T-cell (primary cell): Measurements from ENCODE around the gene MED14. TPM values are rescaled to one million over a fixed set of nuclear protein-coding genes. Genes with fewer than 3 reads are reported as not detected.

Source experiments
- ATAC-seq, 4 experiments: fragments of 200-7000 bp in 3 of 4; fragments of 150-1000 bp in 1 of 4; cut with Tn5 transposase; replicated peaks in 1 of 4; 1 replicate in 3 of 4; 2 replicates in 1 of 4; pipeline ENCODE4 v1.10.0; 2021; ENCODE audit warnings: moderate library complexity in 3 of 4, mild to moderate bottlenecking in 2 of 4, moderate number of reproducible peaks in 1 of 4
- CTCF ChIA-PET, 2 donors: fragments of 300-600 bp; sonication (Branson Sonifier 250); formaldehyde crosslinking; loops; one replicate each; lab custom pipeline; 2022; ENCODE audit warnings: antibody characterized with exemption in 2 of 2; lab: Charles Lee
- POLR2A ChIA-PET, 2 donors: fragments of 300-600 bp; sonication (Branson Sonifier 250); formaldehyde crosslinking; loops; one replicate each; lab custom pipeline; 2022; ENCODE audit warnings: antibody characterized with exemption in 2 of 2; lab: Charles Lee
- DNase-seq, 35 experiments: peaks; one replicate each; pipeline versions ENCODE4 v3.0.0 to v3.0.0-alpha.2; 2013 to 2023
- H3K27ac ChIP-seq: one replicate; pipeline ENCODE4 v1.5.1; 2013; ENCODE audit warnings: low read length
- H3K27me3 ChIP-seq, 2 experiments: replicated peaks in 1 of 2; 1 replicate in 1 of 2; 2 replicates in 1 of 2; pipeline versions ENCODE4 v1.6.1 to v1.7.0; 2013; ENCODE audit warnings: low read length in 1 of 2, mixed read lengths in 1 of 2; ENCODE audit not compliant: control insufficient read depth in 2 of 2, insufficient read depth in 2 of 2; ENCODE audit errors: extremely low read depth in 1 of 2
- H3K36me3 ChIP-seq, 2 donors: 1 replicate in 1 of 2; 2 replicates in 1 of 2; pipeline versions ENCODE4 v1.6.1 to v1.7.0; 2013; ENCODE audit warnings: low read length in 1 of 2; ENCODE audit not compliant: control insufficient read depth in 2 of 2, insufficient read depth in 1 of 2; ENCODE audit errors: extremely low read depth in 1 of 2
- H3K4me1 ChIP-seq, 2 experiments: 1 replicate in 1 of 2; 2 replicates in 1 of 2; pipeline versions ENCODE4 v1.6.1 to v1.7.0; 2013; ENCODE audit warnings: low read length in 2 of 2, mixed read lengths in 1 of 2; ENCODE audit not compliant: insufficient read depth in 2 of 2, control insufficient read depth in 1 of 2; ENCODE audit errors: extremely low read depth in 1 of 2
- H3K4me3 ChIP-seq, 2 donors: 1 replicate in 1 of 2; 2 replicates in 1 of 2; pipeline versions ENCODE4 v1.5.1 to v1.7.0; 2013; ENCODE audit warnings: mild to moderate bottlenecking in 2 of 2, low read length in 1 of 2, moderate library complexity in 1 of 2; ENCODE audit not compliant: control insufficient read depth in 1 of 2; ENCODE audit errors: extremely low read depth in 1 of 2
- H3K9me3 ChIP-seq: 2 replicates; pipeline ENCODE4 v1.7.0; 2013
- H3K27ac Mint-ChIP-seq, 2 donors: one replicate each; pipeline ENCODE4 v1.8.0; 2020 to 2021; ENCODE audit warnings: mild to moderate bottlenecking in 2 of 2, mixed read lengths in 2 of 2
- H3K27me3 Mint-ChIP-seq, 2 donors: one replicate each; pipeline ENCODE4 v1.8.0; 2021 to 2022; ENCODE audit warnings: mixed read lengths in 2 of 2
- H3K36me3 Mint-ChIP-seq: one replicate; pipeline ENCODE4 v1.8.0; 2021; ENCODE audit warnings: mixed read lengths
- H3K4me1 Mint-ChIP-seq, 3 donors: one replicate each; pipeline ENCODE4 v1.8.0; 2020 to 2022; ENCODE audit warnings: mixed read lengths in 3 of 3, mild to moderate bottlenecking in 1 of 3
- H3K4me3 Mint-ChIP-seq, 3 donors: one replicate each; pipeline ENCODE4 v1.8.0; 2020 to 2022; ENCODE audit warnings: mild to moderate bottlenecking in 3 of 3, mixed read lengths in 3 of 3, moderate library complexity in 3 of 3
- H3K9me3 Mint-ChIP-seq, 3 donors: one replicate each; pipeline ENCODE4 v1.8.0; 2020 to 2022; ENCODE audit warnings: mixed read lengths in 3 of 3
- WGBS: methylation state at CpG from one replicate; pipeline ENCODE4 v1.1.5; 2013; ENCODE audit warnings: missing lambda C conversion rate; ENCODE audit not compliant: insufficient coverage; 5-methylcytosine and 5-hydroxymethylcytosine counted together
- total RNA-seq, 35 experiments: library from RNA in 6 of 35; stranded (reverse) in 6 of 35; fragments of 120-200 nt in 1 of 35; gene quantifications; one replicate each; pipeline versions ENCODE4 v1.2.1 to v1.2.4 and lab custom pipeline; 2013 to 2026

Gene MED14
- total RNA-seq, 5 donors from 2014 or later (not counting 1 experiment from before 2014, with no cell fraction given), result 30.7 to 56.0 (median 43.2) TPM

- ATAC-seq, result no peak
- WGBS, result no CpG with 5 or more reads among the region's 3 CpGs
- ChIA-PET POLR2A (interaction anchor here (0.6 kb wide), 3 partner anchors 9 to 484 kb away, joined by 3 to 5 read pairs (median 3); no protein-coding TSS in a partner anchor), CTCF (no interaction called here)
- H3K4me1 ChIP-seq, result no peaks in the 10 kb centered on the region
- no peaks in the 10 kb centered on the region for H3K27me3 Mint-ChIP-seq
- H3K36me3 ChIP-seq, result peaks cover 3 to 29% of the 10 kb centered on the region in 2 donors
- no peak overlapping the region for H3K27ac ChIP-seq
- H3K4me3 ChIP-seq, result no peak overlapping the region
- H3K4me3 Mint-ChIP-seq, result no peak overlapping the region
- no peak for DNase-seq
- H3K9me3 Mint-ChIP-seq, result no peaks in the 10 kb centered on the region
- H3K36me3 Mint-ChIP-seq, result peaks cover 27% of the 10 kb centered on the region
- H3K27me3 ChIP-seq, result no peaks in the 10 kb centered on the region
- H3K27ac Mint-ChIP-seq, result peak overlapping the region in 1 of 2 donors; percentile 55
- peaks cover 12 to 24% (median 23%) of the 10 kb centered on the region in 3 donors for H3K4me1 Mint-ChIP-seq
- H3K9me3 ChIP-seq, result no peaks in the 10 kb centered on the region
Observed at GRCh38 chrX:40687169-40687568, 48.2 kb downstream of the MED14 start.

- WGBS, result no CpG with 5 or more reads among the region's 4 CpGs
- H3K27me3 ChIP-seq, result no peaks in the 10 kb centered on the region
- H3K9me3 ChIP-seq, result no peaks in the 10 kb centered on the region
- no peak overlapping the region for H3K4me3 ChIP-seq
- no peak for ATAC-seq
- peak in 1 of 35 experiments; percentile 2 for DNase-seq
- peaks cover 3 to 23% of the 10 kb centered on the region in 2 donors for H3K36me3 ChIP-seq
- H3K27ac ChIP-seq, result no peak overlapping the region
- Mint-ChIP-seq H3K4me3 (no peak overlapping the region), H3K36me3 (peaks cover 17% of the 10 kb centered on the region), H3K9me3 (no peaks in the 10 kb centered on the region), H3K27ac (peak overlapping the region in 1 of 2 donors; percentile 1), H3K27me3 (no peaks in the 10 kb centered on the region), H3K4me1 (peaks cover 12 to 24% (median 23%) of the 10 kb centered on the region in 3 donors)
- H3K4me1 ChIP-seq, result no peaks in the 10 kb centered on the region
- ChIA-PET POLR2A (no interaction called here), CTCF (interaction anchor here (0.5 kb wide), 2 partner anchors 27 to 454 kb away, joined by 3 to 4 read pairs; no protein-coding TSS in a partner anchor)
Observed at GRCh38 chrX:40685362-40685918, 49.9 kb downstream of the MED14 start.

DNA sequence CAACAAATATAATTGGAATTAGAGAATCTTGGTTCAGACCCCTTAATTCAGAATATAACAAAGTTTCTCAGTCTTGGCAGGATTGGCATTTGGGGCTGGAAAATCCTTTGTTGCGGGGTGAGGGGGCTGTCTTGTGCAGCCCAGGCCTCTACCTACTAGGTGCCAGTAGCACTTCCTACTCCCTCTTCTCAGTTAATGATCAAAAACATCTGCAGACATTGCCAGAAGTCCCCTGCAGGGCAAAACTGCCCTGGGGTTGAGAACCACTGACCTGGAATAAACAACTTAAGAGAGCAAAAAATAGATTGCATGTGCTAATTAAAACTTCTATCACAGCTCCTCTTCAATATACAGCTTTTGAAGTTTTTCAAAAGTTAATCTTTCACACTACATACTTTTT is 51.2 kb downstream of the MED14 start:
- H3K9me3 ChIP-seq, result no peaks in the 10 kb centered on the region
- H3K27ac ChIP-seq, result no peak overlapping the region
- ATAC-seq (no peak), DNase-seq (no peak)
- Mint-ChIP-seq H3K9me3 (no peaks in the 10 kb centered on the region), H3K36me3 (peaks cover 23% of the 10 kb centered on the region), H3K4me1 (peaks cover 12 to 24% (median 23%) of the 10 kb centered on the region in 3 donors), H3K4me3 (no peak overlapping the region), H3K27me3 (no peaks in the 10 kb centered on the region), H3K27ac (peak overlapping the region in 1 of 2 donors; percentile 31)
- ChIA-PET POLR2A (interaction anchor here in 1 of 2 donors (0.6 kb wide), 1 partner anchor 145 kb away, joined by 11 read pairs; no protein-coding TSS in a partner anchor), CTCF (interaction anchor here in 1 of 2 donors (1.2 kb wide), 1 partner anchor 110 kb away, joined by 3 read pairs; no protein-coding TSS in a partner anchor)
- no CpG with 5 or more reads among the region's 1 CpG for WGBS
- H3K4me3 ChIP-seq, result no peak overlapping the region
- H3K36me3 ChIP-seq, result peaks cover 3 to 29% of the 10 kb centered on the region in 2 donors
- H3K27me3 ChIP-seq, result no peaks in the 10 kb centered on the region
- H3K4me1 ChIP-seq, result no peaks in the 10 kb centered on the region

- no peaks in the 10 kb centered on the region for H3K27me3 ChIP-seq
- H3K27ac ChIP-seq, result no peak overlapping the region
- H3K4me1 ChIP-seq, result no peaks in the 10 kb centered on the region
- H3K27ac Mint-ChIP-seq, result peak overlapping the region in 1 of 2 donors; percentile 65
- no peaks in the 10 kb centered on the region for H3K9me3 ChIP-seq
- CTCF ChIA-PET, result interaction anchor here in 1 of 2 donors (1.1 to 1.2 kb wide), 2 partner anchors 20 to 111 kb away, joined by 3 read pairs; no protein-coding TSS in a partner anchor
- peaks cover 21% of the 10 kb centered on the region for H3K36me3 Mint-ChIP-seq
- peaks cover 12 to 27% (median 24%) of the 10 kb centered on the region in 3 donors for H3K4me1 Mint-ChIP-seq
- H3K9me3 Mint-ChIP-seq, result no peaks in the 10 kb centered on the region
- POLR2A ChIA-PET, result interaction anchor here in 1 of 2 donors (0.7 kb wide), 1 partner anchor 16 kb away, joined by 3 read pairs; no protein-coding TSS in a partner anchor
- ATAC-seq, result no peak
- H3K4me3 Mint-ChIP-seq, result no peak overlapping the region
- no peak for DNase-seq
- no peaks in the 10 kb centered on the region for H3K27me3 Mint-ChIP-seq
- no CpG with 5 or more reads among the region's 3 CpGs for WGBS
- no peak overlapping the region for H3K4me3 ChIP-seq
- H3K36me3 ChIP-seq, result peaks cover 3 to 29% of the 10 kb centered on the region in 2 donors
Observed at GRCh38 chrX:40683245-40683644, 52.1 kb downstream of the MED14 start.

- no peak overlapping the region for H3K4me3 ChIP-seq
- no peaks in the 10 kb centered on the region for H3K4me1 Mint-ChIP-seq
- CTCF ChIA-PET, result no interaction called here
- peaks cover 10 to 54% of the 10 kb centered on the region in 2 donors for H3K36me3 ChIP-seq
- DNase-seq (no peak), ATAC-seq (no peak)
- POLR2A ChIA-PET, result no interaction called here
- H3K9me3 ChIP-seq, result no peaks in the 10 kb centered on the region
- H3K27ac Mint-ChIP-seq, result no peak overlapping the region
- H3K9me3 Mint-ChIP-seq, result no peaks in the 10 kb centered on the region
- H3K4me3 Mint-ChIP-seq, result no peak overlapping the region
- 75% methylated on average over 4 of the region's 6 CpGs for WGBS
- H3K27ac ChIP-seq, result no peak overlapping the region
- H3K27me3 ChIP-seq, result no peaks in the 10 kb centered on the region
- no peaks in the 10 kb centered on the region for H3K4me1 ChIP-seq
- peaks cover 34% of the 10 kb centered on the region for H3K36me3 Mint-ChIP-seq
- H3K27me3 Mint-ChIP-seq, result no peaks in the 10 kb centered on the region
Observed at GRCh38 chrX:40671126-40671525, 64.2 kb downstream of the MED14 start.

GRCh38 chrX:40663880-40664630 is 71.3 kb downstream of the MED14 start:
- CTCF ChIA-PET, result interaction anchor here (0.6 to 0.7 kb wide), 2 partner anchors 131 to 403 kb away, joined by 3 read pairs; no protein-coding TSS in a partner anchor
- H3K27ac Mint-ChIP-seq, result peak overlapping the region in 1 of 2 donors; percentile 23

More at GRCh38 chrX:40663880-40664630, 71.3 kb downstream of the MED14 start:
- Mint-ChIP-seq H3K27me3 (no peaks in the 10 kb centered on the region), H3K9me3 (no peaks in the 10 kb centered on the region), H3K36me3 (peaks cover 37% of the 10 kb centered on the region), H3K4me3 (no peak overlapping the region), H3K4me1 (peaks cover 0 to 14% (median 0%) of the 10 kb centered on the region in 3 donors)
- Histone ChIP-seq H3K4me3 (no peak overlapping the region), H3K9me3 (no peaks in the 10 kb centered on the region), H3K4me1 (peaks cover 0 to 21% of the 10 kb centered on the region in 2 experiments), H3K27ac (peak overlapping the region; percentile 41), H3K27me3 (no peaks in the 10 kb centered on the region), H3K36me3 (peaks cover 8 to 42% of the 10 kb centered on the region in 2 donors)
- no CpG with 5 or more reads among the region's 6 CpGs for WGBS
- ATAC-seq (no peak), DNase-seq (no peak)
- POLR2A ChIA-PET, result interaction anchor here in 1 of 2 donors (0.6 kb wide), 1 partner anchor 32 kb away, joined by 3 read pairs; no protein-coding TSS in a partner anchor
